Ishikawa (cell line): ENCODE measurements around the gene SLC25A47.

ENCODE experiments used
- CEBPB ChIP-seq: IDR thresholded peaks from 2 replicates; pipeline ENCODE4 v1.6.1; 2012
- EP300 ChIP-seq: IDR thresholded peaks from 2 replicates; pipeline ENCODE4 v1.6.1; 2012; ENCODE audit warnings: borderline replicate concordance
- MAX ChIP-seq: IDR thresholded peaks from 2 replicates; pipeline ENCODE4 v1.6.1; 2012
- NFIC ChIP-seq: IDR thresholded peaks from 2 replicates; pipeline ENCODE4 v1.6.1; 2012
- TAF1 ChIP-seq: IDR thresholded peaks from 2 replicates; pipeline ENCODE4 v1.6.1; 2012; ENCODE audit warnings: low read depth, mild to moderate bottlenecking
- TCF12 ChIP-seq: IDR thresholded peaks from 2 replicates; pipeline ENCODE4 v1.6.1; 2012; ENCODE audit warnings: low read depth
- YY1 ChIP-seq: IDR thresholded peaks from 2 replicates; pipeline ENCODE4 v1.6.1; 2012; ENCODE audit warnings: low read depth

DNA sequence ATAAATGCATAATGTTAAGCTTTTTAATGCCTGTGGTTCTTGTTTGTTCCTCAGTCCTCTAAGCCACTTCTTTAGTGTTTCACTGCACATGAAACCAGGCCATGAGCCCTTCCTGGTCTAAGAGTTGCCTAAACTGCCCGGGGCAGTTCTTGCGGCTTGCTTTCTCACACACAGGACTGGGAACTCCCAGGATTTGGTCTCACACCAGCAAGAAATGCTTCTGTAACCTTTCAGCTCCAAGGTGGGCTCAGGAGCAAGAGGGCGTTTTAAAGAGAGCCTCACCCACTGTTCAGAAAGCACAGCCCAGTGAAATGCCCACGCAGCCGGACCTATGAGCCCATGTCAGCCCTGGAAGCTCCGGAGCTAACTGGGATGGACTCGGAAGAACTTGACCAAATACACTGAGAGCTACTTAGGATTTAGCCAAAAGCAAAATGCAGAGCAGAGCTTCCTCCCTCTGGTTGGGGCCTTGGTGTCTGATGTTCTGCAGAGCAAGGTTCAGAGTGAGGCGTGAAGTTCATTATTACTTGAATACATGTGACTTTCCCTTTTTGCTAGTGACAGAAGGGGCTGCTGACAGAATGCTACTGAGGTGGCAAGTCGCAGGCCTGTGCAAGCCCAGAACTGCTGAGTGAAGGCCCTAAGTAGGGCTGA lies 40.2 kb upstream of the SLC25A47 start:
- TF ChIP-seq NFIC: no peak
- TF ChIP-seq MAX: no peak
- no peak for TF ChIP-seq CEBPB
- TF ChIP-seq YY1: no peak
- TF ChIP-seq TAF1: no peak
- TF ChIP-seq EP300: no peak
- no peak for TF ChIP-seq TCF12
